Stimulated activated CD4-positive, alpha-beta T cell treated with anti-CD3 and anti-CD28 coated beads, Interleukin-15, amount 100 ng/mL, for 24 hours (primary cell): ENCODE results near the gene UST.
"Not testable (repeated sequence)": the region's sequence is repeated elsewhere in the genome, so short reads cannot be mapped to it uniquely, and the experiment has no call there.

Experiments
- DNase-seq: peaks from one replicate; pipeline ENCODE4 v3.0.0-alpha.2; 2020

UST gene

GRCh38 chr6:149098700-149099276, 352.0 kb downstream of the UST start:
- no peak for DNase-seq

- DNase-seq, result no peak
Measured at GRCh38 chr6:149102324-149102723, 355.5 kb downstream of the UST start.

GRCh38 chr6:149103950-149104349, 357.1 kb downstream of the UST start:
- not testable (repeated sequence) for DNase-seq

GRCh38 chr6:149107520-149107919, 360.7 kb downstream of the UST start:
- no peak for DNase-seq

- no peak for DNase-seq
Measured at GRCh38 chr6:149108038-149108748, 361.4 kb downstream of the UST start.

DNA sequence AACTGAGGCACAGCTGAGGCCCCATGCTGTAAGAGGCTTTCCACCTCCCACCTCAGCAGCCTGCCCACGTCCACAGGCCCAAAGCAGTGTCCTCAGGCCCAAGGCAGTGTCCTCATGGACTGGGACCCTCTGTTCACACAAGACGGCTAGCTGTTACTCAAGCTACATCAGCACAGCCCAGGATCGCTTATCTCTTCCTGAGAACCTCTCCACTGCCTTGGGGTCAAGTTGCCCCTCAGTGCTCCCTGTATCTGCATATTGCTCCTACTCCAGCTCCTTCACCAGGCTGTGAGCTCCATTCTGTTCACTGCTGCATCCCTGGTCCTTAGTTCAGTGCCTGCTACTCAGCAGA, 361.9 kb downstream of the UST start:
- no peak for DNase-seq

DNA sequence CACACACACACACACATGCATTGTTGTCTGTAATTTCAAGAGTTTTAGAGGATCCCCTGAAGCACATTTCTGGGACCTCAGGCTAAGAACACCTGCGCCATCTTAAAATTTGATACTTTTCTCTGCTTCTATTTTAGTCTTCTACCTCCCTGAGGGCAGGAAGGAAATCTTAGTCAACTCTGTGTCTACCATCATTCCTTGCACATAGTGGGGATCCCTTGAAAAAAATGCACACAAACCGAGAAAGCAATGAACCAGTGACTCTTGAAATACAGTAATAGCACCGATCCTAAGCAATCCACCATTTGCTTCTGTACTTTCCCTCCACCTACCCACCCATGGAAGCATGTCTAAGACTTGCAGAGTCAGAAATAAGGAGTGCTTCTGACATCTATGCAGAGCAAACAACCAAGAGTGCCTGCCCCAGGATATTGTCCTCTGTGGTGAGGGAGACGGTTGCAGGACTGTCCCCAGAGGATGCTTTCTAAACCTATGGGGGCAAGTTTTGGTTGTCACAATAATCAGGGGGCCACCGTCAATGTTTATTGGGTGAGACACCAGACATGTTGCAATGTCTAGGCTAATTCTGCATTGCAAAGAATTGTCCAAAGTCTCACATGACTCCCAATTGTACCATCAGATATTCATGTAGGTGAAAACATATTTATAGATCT, 362.7 kb downstream of the UST start:
- no peak for DNase-seq

- DNase-seq, result no peak
Measured at GRCh38 chr6:149111556-149112115, 364.8 kb downstream of the UST start.

GRCh38 chr6:149112976-149113375, 366.1 kb downstream of the UST start:
- DNase-seq, result no peak

GRCh38 chr6:149114167-149114566, 367.3 kb downstream of the UST start:
- no peak for DNase-seq

GRCh38 chr6:149118737-149119653, 372.2 kb downstream of the UST start:
- no peak for DNase-seq

DNA sequence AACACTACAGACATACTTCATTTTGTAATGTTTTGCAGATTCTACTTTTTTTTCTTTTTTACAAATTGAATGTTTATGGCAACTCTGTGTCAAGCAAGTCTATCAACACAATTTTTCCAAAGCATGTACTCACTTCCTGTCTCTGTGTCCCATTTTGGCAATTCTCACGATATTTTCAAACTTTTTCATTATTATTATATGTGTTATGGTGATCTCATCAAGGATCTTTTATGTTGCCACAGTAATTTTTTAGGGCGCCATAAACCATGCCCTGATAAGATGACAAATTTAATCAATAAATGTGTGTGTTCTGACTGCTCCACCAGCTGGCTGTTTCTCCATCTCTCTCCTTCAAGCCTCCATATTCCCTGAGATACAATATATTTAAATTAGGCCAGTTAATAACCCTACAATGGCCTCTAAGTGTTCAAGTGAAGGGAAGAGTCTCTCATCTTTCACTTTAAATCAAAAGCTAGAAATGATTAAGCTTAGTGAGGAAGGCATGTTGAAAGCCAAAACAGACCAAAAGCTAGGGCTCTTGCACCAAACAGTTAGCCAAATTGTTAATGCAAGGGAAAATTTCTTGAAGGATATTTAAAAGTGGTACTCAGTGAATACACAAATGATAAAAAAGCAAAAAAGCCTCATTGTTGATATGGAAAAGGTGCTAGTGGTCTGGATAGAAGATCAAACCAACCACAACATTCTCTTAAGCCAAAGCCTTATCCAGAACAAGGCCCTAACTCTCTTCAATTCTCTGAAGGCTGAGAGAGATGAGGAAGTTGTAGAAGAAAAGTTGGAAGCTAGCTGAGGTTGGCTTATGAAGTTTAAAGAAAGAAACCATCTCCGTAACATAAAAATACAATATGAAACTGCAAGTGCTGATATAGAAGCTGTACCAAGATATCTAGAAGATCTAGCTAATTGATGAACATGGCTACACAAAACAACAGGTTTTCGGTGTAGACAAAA, 376.3 kb downstream of the UST start:
- DNase-seq, result no peak

DNA sequence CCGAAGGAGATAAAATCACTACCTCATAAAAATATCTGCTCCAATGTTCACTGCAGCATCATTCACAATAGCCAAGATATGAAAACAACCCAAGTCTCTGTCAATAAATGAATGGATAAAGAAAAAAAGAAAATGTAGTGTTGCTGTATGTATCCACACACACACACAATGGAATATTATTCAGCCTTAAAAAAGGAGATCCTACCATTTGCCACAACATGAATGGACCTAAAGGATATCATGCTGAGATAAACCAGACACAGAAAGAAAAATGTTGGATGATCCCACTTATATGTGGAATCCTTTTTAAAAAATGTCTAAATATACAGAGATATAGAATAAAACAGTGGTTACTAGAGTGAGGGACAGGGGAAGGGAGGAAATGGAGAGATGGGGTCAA, 378.5 kb downstream of the UST start:
- no peak for DNase-seq
